AG09309 (cell line): ENCODE data around the gene SLC25A23.

Experiments
- DNase-seq: peaks from one replicate; pipeline ENCODE4 v3.0.0-alpha.2; 2010; ENCODE audit warnings: low read depth
- H3K4me3 ChIP-seq: 2 replicates; pipeline ENCODE4 v1.5.1; 2011; ENCODE audit warnings: mild to moderate bottlenecking, low read depth, low read length, moderate library complexity; ENCODE audit not compliant: control insufficient read depth
- CTCF ChIP-seq: IDR thresholded peaks from 2 replicates; pipeline ENCODE4 v1.5.1; 2011; ENCODE audit warnings: mild to moderate bottlenecking, low read depth, low read length, inconsistent platforms; ENCODE audit not compliant: insufficient read depth, control insufficient read depth; ENCODE audit errors: missing control alignments

Gene SLC25A23

GRCh38 chr19:6446452-6446851 lies 13.1 kb downstream of the SLC25A23 start:
- DNase-seq: no peak
- no peak overlapping the region for H3K4me3 ChIP-seq
- TF ChIP-seq CTCF: no peak

GRCh38 chr19:6443986-6444385 lies 15.6 kb downstream of the SLC25A23 start:
- no peak overlapping the region for H3K4me3 ChIP-seq
- no peak for TF ChIP-seq CTCF
- no peak for DNase-seq

GRCh38 chr19:6442087-6442688 lies 17.4 kb downstream of the SLC25A23 start:
- DNase-seq: no peak
- TF ChIP-seq CTCF: no peak
- H3K4me3 ChIP-seq: no peak overlapping the region

GRCh38 chr19:6440905-6441304 lies 18.7 kb downstream of the SLC25A23 start:
- no peak for DNase-seq
- TF ChIP-seq CTCF: no peak
- H3K4me3 ChIP-seq: no peak overlapping the region

GRCh38 chr19:6439743-6440142 lies 19.8 kb downstream of the SLC25A23 start:
- DNase-seq: no peak
- no peak for TF ChIP-seq CTCF
- no peak overlapping the region for H3K4me3 ChIP-seq

- no peak for DNase-seq
- H3K4me3 ChIP-seq: no peak within 1 kb of the TSS
- no peak for TF ChIP-seq CTCF
Measured at GRCh38 chr19:6433663-6434062, 25.9 kb downstream of the SLC25A23 start, which contains the start of gene SLC25A41. TSS of gene SLC25A41 (minus strand) at chr19:6433763. CDS start at chr19:6433693, 70 bp downstream.
